ENCODE results near the gene SIRPB2. TPM values are rescaled to one million over a fixed set of nuclear protein-coding genes. Genes with fewer than 3 reads are reported as not detected.

Gene SIRPB2
- total RNA-seq, 1 experiment from 2014 or later, result not detected

DNA sequence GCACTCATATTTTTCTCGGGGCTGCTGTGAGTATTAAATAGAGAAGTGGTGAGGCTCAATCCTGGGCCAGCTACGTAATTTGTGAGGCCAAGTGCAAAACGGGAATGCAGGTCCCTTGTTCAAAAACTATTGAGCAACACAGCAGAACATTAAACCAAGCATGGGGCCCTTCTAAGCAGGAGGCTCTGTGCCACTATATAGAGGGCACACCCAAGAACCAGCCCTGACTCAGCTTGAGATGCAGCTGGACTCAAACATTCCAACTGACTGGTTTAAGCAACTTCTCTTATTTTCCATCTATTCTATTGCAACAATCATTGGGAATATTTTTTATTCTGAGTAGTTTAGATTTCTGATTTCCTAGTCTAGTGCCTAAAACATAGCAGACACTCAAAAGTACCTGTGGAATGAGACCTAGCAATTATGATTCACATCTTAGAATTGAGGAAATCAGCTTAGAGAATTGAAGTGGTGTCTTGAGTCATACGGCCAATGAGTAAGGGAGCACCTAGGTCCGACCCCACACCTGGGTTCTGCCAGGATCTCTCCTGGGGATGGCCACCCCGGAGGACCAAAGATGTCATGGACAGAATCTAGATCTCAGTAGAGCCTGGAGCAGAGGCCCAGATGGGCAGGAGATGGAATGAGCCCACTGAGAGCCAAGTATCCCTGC is 1.3 kb downstream of the SIRPB2 start:
- no peaks in the 10 kb centered on the region for H3K79me1 ChIP-seq (ENCODE audit: insufficient read depth, low read depth, low read length, poor library complexity, severe bottlenecking)
- H3K79me2 ChIP-seq (ENCODE audit: insufficient read depth, low read length), result no peaks in the 10 kb centered on the region
- no peaks in the 10 kb centered on the region for H3K9me3 ChIP-seq (ENCODE audit: control insufficient read depth, low read depth, low read length)
- H4K91ac ChIP-seq (ENCODE audit: insufficient read length, low read depth, low read length), result no peak overlapping the region
- no peak for DNase-seq
- no peak overlapping the region for H2BK12ac ChIP-seq (ENCODE audit: insufficient read length, low read depth, low read length)
- no peaks in the 10 kb centered on the region for H3K36me3 Mint-ChIP-seq (ENCODE audit: insufficient read depth in 1 of 3, low read depth in 3 of 3)
- H3K4me2 ChIP-seq (ENCODE audit: insufficient read depth, insufficient read length, low read length), result no peak overlapping the region
- H3K18ac ChIP-seq (ENCODE audit: insufficient read length, low read depth, low read length), result no peak overlapping the region
- no peak overlapping the region for H3K14ac ChIP-seq (ENCODE audit: insufficient read depth, low read length)
- H2BK15ac ChIP-seq (ENCODE audit: low read depth, low read length), result no peak overlapping the region
- H2AK5ac ChIP-seq (ENCODE audit: insufficient read length, low read length), result no peak overlapping the region
- H3K56ac ChIP-seq (ENCODE audit: insufficient read length, low read depth, low read length), result no peak overlapping the region
- no peak overlapping the region for H3T11ph ChIP-seq (ENCODE audit: low read length)
- no peak overlapping the region for H3K4me3 Mint-ChIP-seq
- no peak overlapping the region for H3K27ac Mint-ChIP-seq
- no peak overlapping the region for H3K27ac ChIP-seq (ENCODE audit: insufficient read length, low read depth, low read length)
- no peak overlapping the region for H2BK120ac ChIP-seq (ENCODE audit: low read depth, low read length, poor library complexity, severe bottlenecking)
- H4K8ac ChIP-seq (replicated peaks; ENCODE audit: insufficient read length, low read depth, low read length), result no peak overlapping the region
- H2BK20ac ChIP-seq (ENCODE audit: low read depth, low read length, poor library complexity, severe bottlenecking), result no peak overlapping the region
- no peak overlapping the region for H3K23ac ChIP-seq (ENCODE audit: insufficient read length, low read depth, low read length)
- H2BK5ac ChIP-seq (ENCODE audit: insufficient read length, low read length), result no peak overlapping the region
- H3K4ac ChIP-seq (ENCODE audit: low read depth, low read length), result no peak overlapping the region
- WGBS (ENCODE audit: extremely low coverage, insufficient read length, low lambda C conversion rate), result no CpG with 5 or more reads among the region's 6 CpGs
- peaks cover 48% of the 10 kb centered on the region for H3K27me3 Mint-ChIP-seq (ENCODE audit: low read depth)
- no peaks in the 10 kb centered on the region for H3K9me3 Mint-ChIP-seq
- H2AFZ ChIP-seq (ENCODE audit: low read length), result no peak overlapping the region
- H3K4me1 ChIP-seq (ENCODE audit: insufficient read depth, low read length), result no peaks in the 10 kb centered on the region
- H4K5ac ChIP-seq (ENCODE audit: insufficient read length, low read depth, low read length), result no peak overlapping the region
- TF ChIP-seq, protein P1, sequence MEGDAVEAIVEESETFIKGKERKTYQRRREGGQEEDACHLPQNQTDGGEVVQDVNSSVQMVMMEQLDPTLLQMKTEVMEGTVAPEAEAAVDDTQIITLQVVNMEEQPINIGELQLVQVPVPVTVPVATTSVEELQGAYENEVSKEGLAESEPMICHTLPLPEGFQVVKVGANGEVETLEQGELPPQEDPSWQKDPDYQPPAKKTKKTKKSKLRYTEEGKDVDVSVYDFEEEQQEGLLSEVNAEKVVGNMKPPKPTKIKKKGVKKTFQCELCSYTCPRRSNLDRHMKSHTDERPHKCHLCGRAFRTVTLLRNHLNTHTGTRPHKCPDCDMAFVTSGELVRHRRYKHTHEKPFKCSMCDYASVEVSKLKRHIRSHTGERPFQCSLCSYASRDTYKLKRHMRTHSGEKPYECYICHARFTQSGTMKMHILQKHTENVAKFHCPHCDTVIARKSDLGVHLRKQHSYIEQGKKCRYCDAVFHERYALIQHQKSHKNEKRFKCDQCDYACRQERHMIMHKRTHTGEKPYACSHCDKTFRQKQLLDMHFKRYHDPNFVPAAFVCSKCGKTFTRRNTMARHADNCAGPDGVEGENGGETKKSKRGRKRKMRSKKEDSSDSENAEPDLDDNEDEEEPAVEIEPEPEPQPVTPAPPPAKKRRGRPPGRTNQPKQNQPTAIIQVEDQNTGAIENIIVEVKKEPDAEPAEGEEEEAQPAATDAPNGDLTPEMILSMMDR (conservative IDR thresholded peaks at IDR 0.05), result no peak
- no peaks in the 10 kb centered on the region for H3K27me3 ChIP-seq (ENCODE audit: insufficient read depth, low read length)
- H3K23me2 ChIP-seq (ENCODE audit: insufficient read length, low read depth, low read length, poor library complexity, severe bottlenecking), result no peaks in the 10 kb centered on the region
- no peak overlapping the region for H3K9ac ChIP-seq (ENCODE audit: extremely low read depth, insufficient read length, low read length)
- H3K4me1 Mint-ChIP-seq, result no peaks in the 10 kb centered on the region
- H4K20me1 ChIP-seq (ENCODE audit: control insufficient read depth, insufficient read depth, insufficient read length), result no peaks in the 10 kb centered on the region
